Type B pancreatic cell (in vitro differentiated cells): ENCODE results near the gene ZBTB47. TPM values are rescaled to one million over a fixed set of nuclear protein-coding genes. Genes with fewer than 3 reads are reported as not detected.
A peak's percentile ranks its signal among the peaks of the same experiment; 100 is the strongest.

Experiments
- DNase-seq: peaks from one replicate; pipeline ENCODE4 v3.0.0; 2021; ENCODE audit warnings: mixed read lengths; ENCODE audit not compliant: unreplicated experiment; ENCODE audit errors: extremely low spot score
- H3K27ac Mint-ChIP-seq: 2 replicates; pipeline ENCODE4 v1.8.0; 2021; ENCODE audit warnings: mild to moderate bottlenecking, mixed read lengths
- H3K27me3 Mint-ChIP-seq: 2 replicates; pipeline ENCODE4 v1.8.0; 2021; ENCODE audit warnings: mixed read lengths
- H3K36me3 Mint-ChIP-seq: 2 replicates; pipeline ENCODE4 v1.8.0; 2021; ENCODE audit warnings: mixed read lengths
- H3K4me1 Mint-ChIP-seq: one replicate; pipeline ENCODE4 v1.8.0; 2021; ENCODE audit warnings: mixed read lengths; ENCODE audit not compliant: unreplicated experiment
- H3K4me3 Mint-ChIP-seq: 2 replicates; pipeline ENCODE4 v1.8.0; 2021; ENCODE audit warnings: mild to moderate bottlenecking, mixed read lengths
- H3K9me3 Mint-ChIP-seq: 2 replicates; pipeline ENCODE4 v1.8.0; 2021; ENCODE audit warnings: mixed read lengths
- CTCF ChIP-seq: fragments of 200-600 bp; sonication (generic); conservative IDR thresholded peaks from 2 replicates; pipeline ENCODE4 v1.5.0; 2021; ENCODE audit warnings: antibody characterized with exemption, mild to moderate bottlenecking
- total RNA-seq: library from RNA; stranded (reverse); gene quantifications from 2 replicates; pipeline ENCODE4 v1.2.1, GENCODE V29; 2021; ENCODE audit warnings: low replicate concordance

ZBTB47 gene
- total RNA-seq, 1 donor from 2014 or later = 8.1 TPM

- no peaks in the 10 kb centered on the region for H3K9me3 Mint-ChIP-seq
- TF ChIP-seq CTCF = no peak
- H3K27ac Mint-ChIP-seq = peak overlapping the region; percentile 69
- peaks cover 13% of the 10 kb centered on the region for H3K4me1 Mint-ChIP-seq
- peak overlapping the region; percentile 58 for H3K4me3 Mint-ChIP-seq
- peaks cover 5% of the 10 kb centered on the region for H3K36me3 Mint-ChIP-seq
- no peak for DNase-seq
- H3K27me3 Mint-ChIP-seq = no peaks in the 10 kb centered on the region
These were observed 3.4 kb downstream of the ZBTB47 start for GRCh38 chr3:42656680-42657610.

DNA sequence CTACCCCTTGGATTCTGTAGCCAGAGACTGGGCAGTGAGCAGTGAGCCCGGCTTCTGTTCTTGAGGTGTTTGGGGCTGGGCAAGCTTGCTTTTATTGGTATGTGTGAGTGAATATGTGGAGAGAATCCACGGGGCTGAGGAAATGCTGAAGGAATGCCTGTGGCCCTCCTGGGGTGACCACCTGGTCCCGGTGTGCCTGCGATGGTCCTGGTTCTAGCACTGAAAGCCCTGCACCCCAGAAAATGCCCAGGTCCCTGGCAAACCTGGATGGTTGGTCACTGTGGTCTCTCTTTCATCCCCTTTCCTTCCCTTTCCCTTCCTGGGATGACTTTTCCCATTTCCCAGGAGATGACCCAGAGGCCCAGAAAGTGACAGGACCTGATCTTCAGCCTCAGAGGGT lies 4.2 kb downstream of the ZBTB47 start:
- H3K4me3 Mint-ChIP-seq = no peak overlapping the region
- no peak for TF ChIP-seq CTCF
- H3K27me3 Mint-ChIP-seq = no peaks in the 10 kb centered on the region
- no peak for DNase-seq
- peaks cover 9% of the 10 kb centered on the region for H3K4me1 Mint-ChIP-seq
- no peaks in the 10 kb centered on the region for H3K9me3 Mint-ChIP-seq
- peaks cover 5% of the 10 kb centered on the region for H3K36me3 Mint-ChIP-seq
- no peak overlapping the region for H3K27ac Mint-ChIP-seq

GRCh38 chr3:42658091-42658770 lies 4.7 kb downstream of the ZBTB47 start:
- TF ChIP-seq CTCF = no peak
- no peak overlapping the region for H3K27ac Mint-ChIP-seq
- H3K4me3 Mint-ChIP-seq = no peak overlapping the region
- DNase-seq = no peak
- peaks cover 5% of the 10 kb centered on the region for H3K4me1 Mint-ChIP-seq
- no peaks in the 10 kb centered on the region for H3K9me3 Mint-ChIP-seq
- peaks cover 5% of the 10 kb centered on the region for H3K36me3 Mint-ChIP-seq
- no peaks in the 10 kb centered on the region for H3K27me3 Mint-ChIP-seq

GRCh38 chr3:42658771-42659390 lies 5.4 kb downstream of the ZBTB47 start:
- Mint-ChIP-seq H3K36me3 (peaks cover 5% of the 10 kb centered on the region), H3K4me1 (peaks cover 3% of the 10 kb centered on the region), H3K27me3 (no peaks in the 10 kb centered on the region), H3K4me3 (no peak overlapping the region), H3K27ac (no peak overlapping the region), H3K9me3 (no peaks in the 10 kb centered on the region)
- TF ChIP-seq CTCF = no peak
- DNase-seq = no peak

- Mint-ChIP-seq H3K27ac (no peak overlapping the region), H3K36me3 (peaks cover 5% of the 10 kb centered on the region), H3K4me1 (peaks cover 3% of the 10 kb centered on the region), H3K27me3 (no peaks in the 10 kb centered on the region), H3K9me3 (no peaks in the 10 kb centered on the region), H3K4me3 (no peak overlapping the region)
- TF ChIP-seq CTCF = no peak
- DNase-seq = no peak
These were observed 6.1 kb downstream of the ZBTB47 start for GRCh38 chr3:42659451-42660130.
